ENCODE data around the gene MLNR.

The MLNR gene

DNA sequence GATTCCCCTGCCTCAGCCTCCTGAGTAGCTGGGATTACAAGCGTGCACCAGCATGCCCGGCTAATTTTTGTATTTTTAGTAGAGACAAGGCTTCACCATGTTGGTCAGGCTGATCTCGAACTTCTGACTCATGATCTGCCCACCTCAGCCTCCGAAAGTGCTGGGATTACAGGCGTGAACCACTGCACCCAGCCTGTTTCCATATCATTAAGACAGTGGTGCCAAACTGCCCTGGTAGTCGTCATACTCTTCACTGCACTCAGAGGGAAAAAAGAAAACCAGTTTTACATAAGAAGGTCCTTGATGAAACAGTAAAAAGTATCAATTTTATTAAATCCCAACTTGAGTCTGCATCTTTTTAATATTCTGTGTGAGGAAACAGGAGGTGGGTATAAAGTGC lies 42.5 kb downstream of the MLNR start:
- Histone ChIP-seq H4K20me1 (ENCODE audit: low read depth, low read length) (no peaks in the 10 kb centered on the region), H3K27ac (ENCODE audit: low read depth, low read length) (no peak overlapping the region), H3K36me3 (ENCODE audit: low read length) (no peaks in the 10 kb centered on the region), H3F3A (ENCODE audit: insufficient read depth) (no peaks in the 10 kb centered on the region), H3K9ac (ENCODE audit: low read length) (no peak overlapping the region), H3K9me2 (replicated peaks; ENCODE audit: insufficient read depth, low read length) (no peaks in the 10 kb centered on the region), H3K79me2 (ENCODE audit: insufficient read depth, low read length) (no peaks in the 10 kb centered on the region), H3K4me2 (ENCODE audit: low read depth, low read length, poor library complexity, severe bottlenecking) (no peak overlapping the region), H3K27me3 (ENCODE audit: low read length) (no peaks in the 10 kb centered on the region), H2AFZ (ENCODE audit: low read depth, low read length, severe bottlenecking) (no peak overlapping the region), H3K4me3 (ENCODE audit: insufficient read depth, low read length, poor library complexity, severe bottlenecking) (no peak overlapping the region), H3K9me3 (ENCODE audit: insufficient read depth, low read length) (no peaks in the 10 kb centered on the region)
- TF ChIP-seq CTCF (IDR thresholded peaks at IDR 0.05; ENCODE audit: insufficient read depth, low read length, poor library complexity, severe bottlenecking) (no peak), EZH2phosphoT487 (conservative IDR thresholded peaks at IDR 0.05; ENCODE audit: low read length) (no peak)

- Histone ChIP-seq H3K36me3 (ENCODE audit: low read length) (no peaks in the 10 kb centered on the region), H3K27me3 (ENCODE audit: low read length) (no peaks in the 10 kb centered on the region), H3K27ac (ENCODE audit: low read depth, low read length) (no peak overlapping the region), H4K20me1 (ENCODE audit: low read depth, low read length) (no peaks in the 10 kb centered on the region), H3K4me3 (ENCODE audit: insufficient read depth, low read length, poor library complexity, severe bottlenecking) (no peak overlapping the region), H3K9me2 (replicated peaks; ENCODE audit: insufficient read depth, low read length) (no peaks in the 10 kb centered on the region), H3K9me3 (ENCODE audit: insufficient read depth, low read length) (no peaks in the 10 kb centered on the region), H3F3A (ENCODE audit: insufficient read depth) (no peaks in the 10 kb centered on the region), H2AFZ (ENCODE audit: low read depth, low read length, severe bottlenecking) (no peak overlapping the region), H3K79me2 (ENCODE audit: insufficient read depth, low read length) (no peaks in the 10 kb centered on the region), H3K9ac (ENCODE audit: low read length) (no peak overlapping the region), H3K4me2 (ENCODE audit: low read depth, low read length, poor library complexity, severe bottlenecking) (no peak overlapping the region)
- no peak for TF ChIP-seq EZH2phosphoT487 (conservative IDR thresholded peaks at IDR 0.05; ENCODE audit: low read length)
- no peak for TF ChIP-seq CTCF (IDR thresholded peaks at IDR 0.05; ENCODE audit: insufficient read depth, low read length, poor library complexity, severe bottlenecking)
These were observed 45.7 kb downstream of the MLNR start for GRCh38 chr13:49265822-49266221.

- TF ChIP-seq CTCF (IDR thresholded peaks at IDR 0.05; ENCODE audit: insufficient read depth, low read length, poor library complexity, severe bottlenecking): no peak
- no peak for TF ChIP-seq EZH2phosphoT487 (conservative IDR thresholded peaks at IDR 0.05; ENCODE audit: low read length)
- H3F3A ChIP-seq (ENCODE audit: insufficient read depth): no peaks in the 10 kb centered on the region
- no peak overlapping the region for H3K27ac ChIP-seq (ENCODE audit: low read depth, low read length)
- H3K9ac ChIP-seq (ENCODE audit: low read length): no peak overlapping the region
- H3K9me2 ChIP-seq (replicated peaks; ENCODE audit: insufficient read depth, low read length): no peaks in the 10 kb centered on the region
- no peaks in the 10 kb centered on the region for H3K79me2 ChIP-seq (ENCODE audit: insufficient read depth, low read length)
- no peak overlapping the region for H3K4me3 ChIP-seq (ENCODE audit: insufficient read depth, low read length, poor library complexity, severe bottlenecking)
- no peaks in the 10 kb centered on the region for H4K20me1 ChIP-seq (ENCODE audit: low read depth, low read length)
- no peaks in the 10 kb centered on the region for H3K9me3 ChIP-seq (ENCODE audit: insufficient read depth, low read length)
- H3K27me3 ChIP-seq (ENCODE audit: low read length): no peaks in the 10 kb centered on the region
- no peaks in the 10 kb centered on the region for H3K36me3 ChIP-seq (ENCODE audit: low read length)
- H3K4me2 ChIP-seq (ENCODE audit: low read depth, low read length, poor library complexity, severe bottlenecking): no peak overlapping the region
- H2AFZ ChIP-seq (ENCODE audit: low read depth, low read length, severe bottlenecking): no peak overlapping the region
These were observed 51.1 kb downstream of the MLNR start for GRCh38 chr13:49271264-49271663.

All from SU-DHL-6 (cell line).